SK-MEL-5 (cell line): ENCODE results near the gene DCAF5. TPM values are rescaled to one million over a fixed set of nuclear protein-coding genes. Genes with fewer than 3 reads are reported as not detected.
A peak's percentile ranks its signal among the peaks of the same experiment; 100 is the strongest.

Source experiments
- DNase-seq: peaks from one replicate; pipeline ENCODE4 v3.0.0-alpha.2; 2016; ENCODE audit warnings: low read depth, low spot score
- in situ Hi-C: cut with HindIII; loops from 2 replicates; pipeline ENCODE4 v1.10.0; 2016; ENCODE audit warnings: low sequenced_read_pairs, high pct_unique_total_duplicates, low pct_unique_long_range_greater_than_20kb
- small RNA-seq, 2 experiments: library from RNA; depleted of rRNA; stranded (forward); fragments of <200 nt; gene quantifications; one replicate each; pipeline ENCODE3, GENCODE V24; 2014
- total RNA-seq: library from RNA; depleted of rRNA; stranded (reverse); fragments of >200 nt; shearing (Covaris generic); gene quantifications from 2 replicates; pipeline ENCODE4 v1.2.3, GENCODE V29; 2014; rRNA removed

The DCAF5 gene
- total RNA-seq, 1 experiment from 2014 or later: 13.6 TPM

GRCh38 chr14:69006346-69006745 lies 146.6 kb downstream of the DCAF5 start:
- in situ Hi-C loops: no loop called here
- no peak for DNase-seq

- in situ Hi-C loops: no loop called here
- peak; percentile 14 for DNase-seq
These were observed 147.3 kb downstream of the DCAF5 start for GRCh38 chr14:69005432-69006148.

- DNase-seq: no peak
- in situ Hi-C loops: no loop called here
These were observed 148.0 kb downstream of the DCAF5 start for GRCh38 chr14:69004731-69005431.

- no peak for DNase-seq
- in situ Hi-C loops: no loop called here
These were observed 149.3 kb downstream of the DCAF5 start for GRCh38 chr14:69003626-69004025.

GRCh38 chr14:69002069-69002468 lies 150.8 kb downstream of the DCAF5 start:
- in situ Hi-C loops: no loop called here
- DNase-seq: peak; percentile 76

- in situ Hi-C loops: no loop called here
- no peak for DNase-seq
These were observed 151.5 kb downstream of the DCAF5 start for GRCh38 chr14:69001375-69001774.

Small RNA genes lying within 50 kb of the gene (small RNA-seq; reads per million reads assigned to genes)
- gene RF00019: 0 reads per million in 2 experiments
- 0 reads per million in 2 experiments for gene RPS29P1

Other genes with a start within 250 kb of the DCAF5 start
- 34.2 and 45.9 TPM in 2 replicates for gene ACTN1, start 173.8 kb downstream of the DCAF5 start, total RNA-seq
- 16.7 and 17.4 TPM in 2 replicates for gene EXD2, start 38.4 kb upstream of the DCAF5 start, total RNA-seq
- gene GALNT16, start 107.0 kb upstream of the DCAF5 start, total RNA-seq: 0.16 and 0.35 TPM in 2 replicates
- gene ERH, start 245.2 kb upstream of the DCAF5 start, total RNA-seq: 112 and 191 TPM in 2 replicates
- 94.5 and 101 TPM in 2 replicates for gene SLC39A9, start 245.6 kb upstream of the DCAF5 start, total RNA-seq